ENCODE data around the gene UNC80.

Gene UNC80

DNA sequence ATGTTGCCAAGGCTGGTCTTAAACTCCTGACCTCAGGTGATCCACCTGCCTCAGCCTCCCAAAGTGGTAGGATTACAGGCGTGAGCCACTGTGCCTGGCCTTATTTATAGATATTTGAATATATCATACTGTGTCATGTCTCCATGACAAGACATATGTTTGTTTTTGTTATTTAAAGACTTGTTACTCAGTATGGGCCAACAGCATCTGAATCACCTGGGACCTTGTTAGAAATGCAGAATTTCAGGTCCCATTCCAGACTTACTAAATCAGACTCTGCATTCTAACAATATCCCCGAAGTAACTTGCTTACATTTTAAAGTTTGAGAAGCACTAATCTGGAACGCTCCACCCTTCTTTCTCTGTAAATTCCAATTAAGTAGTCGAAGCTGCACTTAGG is 264.0 kb downstream of the UNC80 start:
- DNase-seq: no peak

- DNase-seq: no peak
Measured at GRCh38 chr2:210038078-210038477, 266.4 kb downstream of the UNC80 start.

- no peak for DNase-seq
Measured at GRCh38 chr2:210046851-210047500, 275.3 kb downstream of the UNC80 start.
